Epidermal melanocyte (primary cell): ENCODE measurements around the gene KCNK6.
"Not testable (repeated sequence)": the region's sequence is repeated elsewhere in the genome, so short reads cannot be mapped to it uniquely, and the experiment has no call there.

Experiments
- DNase-seq: peaks from one replicate; pipeline ENCODE4 v3.0.0; 2011; ENCODE audit warnings: low spot score; ENCODE audit not compliant: insufficient read length

The KCNK6 gene

DNA sequence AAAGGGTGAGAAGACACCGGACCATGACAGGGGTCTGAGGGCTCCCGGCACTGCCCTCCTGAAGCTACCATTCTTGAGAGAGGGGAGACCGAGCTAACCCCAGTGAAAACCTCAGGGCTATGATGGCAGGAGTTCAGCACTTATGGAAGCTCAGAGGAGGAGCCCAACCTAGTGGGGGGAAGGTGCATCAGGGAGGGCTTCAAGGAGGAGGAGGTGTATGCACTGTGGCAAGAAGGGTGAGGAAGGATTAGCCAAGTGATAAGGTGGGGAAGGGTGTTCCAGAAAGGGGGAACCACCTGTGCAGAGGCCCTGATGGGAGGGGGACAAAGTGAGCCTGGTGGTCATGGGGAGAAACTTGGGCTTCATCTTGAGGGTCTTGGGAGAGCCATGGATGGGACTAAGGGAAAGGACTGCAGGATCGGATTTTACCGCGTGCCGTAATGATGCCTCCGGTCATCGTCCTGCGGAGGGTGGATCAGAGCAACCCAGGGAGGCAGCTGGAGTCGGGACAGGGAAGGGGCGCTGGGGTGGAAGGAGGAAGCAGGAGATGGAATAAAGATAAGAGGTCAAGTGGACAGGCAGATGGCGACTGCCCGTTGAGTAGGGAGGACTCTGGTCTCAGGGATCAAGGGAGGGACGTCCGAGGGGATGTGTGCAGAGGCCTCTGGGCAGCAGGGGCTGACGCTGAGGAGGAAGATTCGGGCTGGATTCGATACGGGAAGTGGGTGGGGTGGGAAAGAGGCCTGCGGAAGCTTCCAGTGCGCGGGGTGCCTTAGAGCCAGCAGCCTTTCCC, 41.4 kb downstream of the KCNK6 start:
- no peak for DNase-seq

DNA sequence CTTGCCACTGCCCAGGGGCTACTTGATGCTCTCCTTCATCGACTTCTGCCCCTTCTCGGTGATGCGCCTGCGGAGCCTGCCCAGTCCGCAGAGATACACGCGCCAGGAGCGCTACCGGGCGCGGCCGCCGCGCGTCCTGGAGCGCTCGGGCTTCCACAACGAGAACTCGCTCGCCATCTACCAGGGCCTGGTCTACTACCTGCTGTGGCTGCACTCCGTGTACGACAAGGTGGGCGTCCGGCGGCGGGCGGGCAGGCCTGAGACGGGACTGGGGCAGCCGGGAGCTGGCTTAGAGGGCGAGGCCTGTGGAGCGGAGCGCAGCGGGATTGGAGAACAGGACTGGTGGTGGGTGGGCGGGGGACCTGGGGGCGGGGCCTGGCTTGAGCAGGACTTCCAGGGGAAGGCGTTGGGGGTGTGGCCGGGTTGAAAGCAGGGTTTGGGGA, 42.0 kb downstream of the KCNK6 start:
- DNase-seq: no peak

DNA sequence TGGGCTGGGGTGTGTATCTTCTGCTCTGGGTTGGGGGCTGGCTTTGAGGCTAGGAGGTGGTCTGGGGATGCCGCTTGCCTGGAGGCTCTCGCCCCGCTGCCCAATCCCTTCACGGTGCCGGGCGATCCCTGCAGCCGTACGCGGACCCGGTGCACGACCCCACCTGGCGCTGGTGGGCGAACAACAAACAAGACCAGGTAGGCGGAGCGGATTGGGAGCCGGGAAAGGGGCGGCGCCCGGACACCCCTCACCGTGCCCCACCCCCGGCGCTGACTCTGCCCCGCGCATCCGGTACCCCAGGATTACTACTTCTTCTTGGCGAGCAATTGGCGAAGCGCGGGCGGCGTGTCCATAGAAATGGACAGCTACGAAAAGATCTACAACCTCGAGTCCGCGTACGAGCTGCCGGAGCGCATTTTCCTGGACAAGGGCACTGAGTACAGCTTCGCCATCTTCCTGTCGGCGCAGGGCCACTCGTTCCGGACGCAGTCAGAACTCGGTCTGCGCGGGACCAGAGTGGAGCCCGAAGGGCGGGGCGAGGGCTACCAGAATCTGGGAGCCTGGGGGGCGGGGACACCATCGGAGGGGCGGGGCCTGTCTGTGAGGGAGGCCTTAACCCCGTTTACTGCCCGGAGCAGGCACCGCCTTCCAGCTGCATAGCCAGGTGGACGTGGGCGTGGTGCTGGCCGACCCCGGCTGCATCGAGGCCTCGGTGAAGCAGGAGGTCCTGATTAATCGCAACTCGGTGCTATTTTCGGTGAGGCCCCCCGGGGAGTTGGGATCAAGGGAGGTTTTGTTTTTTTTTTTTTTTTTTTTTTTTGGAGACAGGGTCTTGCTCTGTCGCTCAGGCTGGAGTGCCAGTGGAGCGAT, 42.7 kb downstream of the KCNK6 start:
- DNase-seq: peak; percentile 54

DNA sequence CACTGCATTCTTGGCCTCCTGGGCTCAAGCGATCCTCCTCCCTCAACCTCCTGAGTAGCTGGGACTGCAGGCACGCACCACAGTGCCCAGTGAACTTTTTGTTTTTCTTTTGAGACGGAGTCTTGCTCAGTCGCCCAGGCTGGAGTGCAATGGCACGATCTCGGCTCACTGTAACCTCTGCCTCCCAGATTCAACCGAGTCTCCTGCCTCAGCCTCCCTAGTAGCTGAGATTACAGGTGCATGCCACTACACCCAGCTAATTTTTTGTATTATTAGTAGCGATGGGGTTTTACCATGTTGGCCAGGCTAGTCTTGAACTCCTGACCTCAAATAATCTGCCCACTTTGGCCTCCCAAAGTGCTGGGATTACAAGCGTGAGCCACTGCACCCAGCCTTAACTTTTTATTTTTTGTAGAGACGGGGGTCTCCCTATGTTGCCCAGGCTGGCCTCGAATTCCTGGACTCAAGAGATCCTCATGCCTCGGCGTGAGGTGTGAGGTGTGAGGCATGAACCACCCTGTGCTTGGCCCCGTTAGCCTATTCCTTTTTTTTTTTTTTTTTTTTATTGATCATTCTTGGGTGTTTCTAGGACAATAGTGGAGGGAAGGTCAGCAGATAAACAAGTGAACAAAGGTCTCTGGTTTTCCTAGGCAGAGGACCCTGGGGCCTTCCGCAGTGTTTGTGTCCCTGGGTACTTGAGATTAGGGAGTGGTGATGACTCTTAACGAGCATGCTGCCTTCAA, 43.5 kb downstream of the KCNK6 start:
- DNase-seq: not testable (repeated sequence)

DNA sequence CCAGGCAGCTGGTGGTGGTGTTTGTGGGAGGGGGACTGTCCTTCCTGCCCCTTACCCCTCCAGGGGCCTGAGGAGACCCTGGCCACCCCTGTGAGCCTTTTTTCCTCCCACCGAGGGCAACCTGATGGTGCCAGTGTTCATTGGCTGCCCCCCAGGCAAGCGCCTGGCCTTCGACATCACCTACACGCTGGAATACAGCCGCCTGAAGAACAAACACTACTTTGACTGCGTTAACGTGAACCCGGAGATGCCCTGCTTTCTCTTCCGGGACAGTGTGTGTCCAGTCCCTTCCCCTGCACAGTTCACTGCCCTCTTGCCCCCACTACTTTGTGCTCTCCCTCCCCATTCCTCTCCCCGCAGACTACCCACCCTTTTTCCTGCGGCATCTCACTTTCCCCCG, 47.4 kb downstream of the KCNK6 start:
- no peak for DNase-seq

DNA sequence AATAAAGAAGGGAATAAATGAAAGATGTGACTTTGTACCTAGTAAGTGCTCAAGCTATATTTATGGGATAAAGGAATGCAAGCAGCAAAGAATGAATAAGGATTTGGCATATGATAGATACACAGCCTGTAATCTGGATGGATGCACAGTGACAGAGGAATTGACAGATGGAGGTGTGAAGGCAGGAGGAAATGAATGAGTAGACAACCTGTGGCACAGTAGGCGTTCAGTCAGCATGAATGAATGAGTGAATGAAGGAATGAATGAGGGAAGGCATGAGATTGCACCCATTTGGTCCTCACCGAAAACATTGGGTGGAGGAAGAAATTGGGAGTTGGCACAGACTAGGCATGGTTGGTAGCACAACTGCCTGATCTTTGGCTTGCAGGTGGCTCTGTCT, 49.9 kb downstream of the KCNK6 start:
- DNase-seq: no peak

DNA sequence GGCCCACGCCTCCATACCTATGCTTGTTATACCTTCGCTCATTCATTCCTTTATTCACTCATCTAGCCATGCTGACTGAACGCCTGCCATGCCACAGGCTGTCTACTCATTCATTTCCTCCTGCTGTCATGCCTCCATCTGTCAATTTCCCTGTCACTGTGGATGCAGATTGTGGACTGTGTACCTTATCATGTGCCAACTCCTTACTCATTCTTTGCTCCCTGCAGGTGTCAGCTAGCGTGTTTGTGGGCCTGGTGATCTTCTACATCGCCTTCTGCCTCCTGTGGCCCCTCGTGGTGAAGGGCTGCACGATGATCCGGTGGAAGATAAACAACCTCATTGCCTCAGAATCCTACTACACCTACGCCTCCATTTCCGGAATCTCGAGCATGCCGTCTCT, 50.7 kb downstream of the KCNK6 start:
- no peak for DNase-seq

DNA sequence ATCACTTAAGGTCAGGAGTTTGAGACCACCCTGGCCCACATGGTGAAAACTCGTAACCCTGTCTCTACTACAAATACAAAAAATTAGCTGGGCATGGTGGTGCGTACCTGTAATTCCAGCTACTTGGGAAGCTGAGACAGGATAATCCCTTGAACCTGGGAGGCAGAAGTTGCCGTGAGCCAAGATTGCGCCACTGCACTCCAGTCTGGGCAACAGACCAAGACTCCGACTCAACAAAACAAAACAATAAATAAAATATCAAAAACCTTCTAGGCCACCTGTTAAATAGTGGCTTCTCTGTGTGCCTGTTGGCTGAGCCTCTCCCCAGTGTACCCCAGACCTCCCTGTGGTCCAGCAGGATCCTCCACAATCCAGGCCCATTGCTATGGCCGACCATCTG, 51.4 kb downstream of the KCNK6 start:
- DNase-seq: no peak

DNA sequence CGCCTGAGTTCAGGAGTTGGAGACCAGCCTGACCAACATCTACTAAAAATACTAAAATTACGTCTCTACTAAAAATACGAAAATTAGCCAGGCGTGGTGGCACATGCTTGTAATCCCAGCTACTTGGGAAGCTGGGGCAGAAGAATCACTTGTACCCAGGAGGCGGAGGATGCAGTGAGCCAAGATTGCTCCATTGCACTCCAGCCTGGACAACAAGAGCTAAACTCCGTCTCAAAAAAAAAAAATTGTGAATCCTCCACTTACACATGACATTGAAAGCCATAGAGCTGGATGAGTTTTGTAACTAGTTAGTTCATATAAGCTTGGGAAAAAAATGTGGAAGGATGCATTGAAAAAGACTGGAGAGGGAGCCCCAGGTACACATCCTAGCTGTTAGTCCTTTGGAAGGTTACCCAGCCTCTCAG, 54.3 kb downstream of the KCNK6 start:
- DNase-seq: no peak

DNA sequence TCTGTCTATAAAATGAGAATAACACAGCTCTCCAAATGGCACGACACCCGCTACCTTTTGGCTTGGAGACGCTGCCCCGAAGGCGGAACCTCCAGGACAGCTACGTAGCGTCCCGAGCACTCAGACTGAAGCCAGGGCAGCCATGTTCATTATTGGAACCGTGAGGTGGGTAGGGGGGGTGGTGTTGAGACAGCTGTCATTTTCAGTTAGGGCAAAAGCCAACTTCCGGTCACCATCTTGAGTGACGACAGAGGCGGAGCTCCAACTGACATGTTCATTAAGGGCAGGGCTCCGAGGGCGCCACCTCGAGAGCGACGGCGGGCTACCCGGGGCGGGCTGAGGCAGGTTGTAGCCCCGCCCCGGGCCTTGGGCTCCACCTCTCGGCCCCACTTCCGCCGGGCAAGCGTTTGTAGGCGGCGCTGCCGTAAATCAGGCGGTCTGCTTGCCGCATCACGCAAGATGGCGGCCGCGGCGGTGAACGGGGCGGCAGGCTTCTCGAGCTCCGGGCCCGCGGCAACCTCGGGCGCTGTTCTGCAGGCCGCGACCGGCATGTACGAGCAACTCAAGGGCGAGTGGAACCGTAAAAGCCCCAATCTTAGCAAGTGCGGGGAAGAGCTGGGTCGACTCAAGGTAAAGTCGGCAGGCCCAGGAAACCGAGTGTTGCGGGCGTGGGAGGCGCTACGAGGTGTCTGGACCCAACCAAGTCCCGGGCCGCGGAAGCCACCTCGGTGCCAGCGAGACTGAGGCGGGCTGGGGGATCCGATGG, 54.9 kb downstream of the KCNK6 start, which contains the start of gene PSMD8:
PSMD8 (plus strand) TSS at position 240 of the 766 bp plus-strand sequence; CDS start at position 271, 31 bp downstream.
- DNase-seq: peak; percentile 97

DNA sequence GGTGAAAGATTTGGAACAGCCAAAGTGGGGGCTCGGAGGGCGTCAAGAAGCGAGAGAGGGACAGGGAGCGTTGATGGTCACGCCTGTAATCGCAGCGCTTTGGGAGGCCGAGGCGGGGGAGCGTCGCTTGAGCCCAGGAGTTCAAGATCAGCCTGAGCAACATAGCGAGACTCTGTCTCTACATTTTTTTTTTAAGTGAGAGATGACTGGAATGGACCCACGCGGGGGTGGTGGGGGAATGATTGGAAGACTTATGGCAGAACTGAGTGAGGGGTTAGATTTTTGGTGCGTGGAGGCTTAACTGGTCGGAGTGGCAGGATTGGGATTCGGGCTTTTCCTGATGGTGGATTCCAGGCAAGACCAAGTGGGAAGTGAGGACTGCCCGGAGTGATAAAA, 55.5 kb downstream of the KCNK6 start:
- no peak for DNase-seq

DNA sequence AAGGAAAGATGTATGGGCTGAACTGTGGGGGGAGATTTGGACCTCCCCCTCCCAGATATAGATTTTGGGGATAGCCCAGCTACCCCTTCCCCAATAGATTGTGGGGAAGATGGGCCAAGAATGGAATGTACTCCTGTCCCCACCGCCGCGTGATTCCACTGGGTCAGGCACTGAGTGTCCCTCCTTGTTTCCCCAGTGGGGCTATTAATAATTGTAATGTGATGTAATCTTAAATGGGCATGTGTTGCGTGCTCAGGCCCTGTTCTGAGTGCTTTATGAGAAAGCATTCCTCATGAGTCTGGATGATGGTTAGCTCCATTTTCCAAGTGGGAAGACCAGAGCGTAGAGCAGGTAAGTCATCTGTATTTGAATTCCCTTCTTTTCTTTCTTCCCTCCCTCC, 56.1 kb downstream of the KCNK6 start:
- DNase-seq: peak; percentile 27

DNA sequence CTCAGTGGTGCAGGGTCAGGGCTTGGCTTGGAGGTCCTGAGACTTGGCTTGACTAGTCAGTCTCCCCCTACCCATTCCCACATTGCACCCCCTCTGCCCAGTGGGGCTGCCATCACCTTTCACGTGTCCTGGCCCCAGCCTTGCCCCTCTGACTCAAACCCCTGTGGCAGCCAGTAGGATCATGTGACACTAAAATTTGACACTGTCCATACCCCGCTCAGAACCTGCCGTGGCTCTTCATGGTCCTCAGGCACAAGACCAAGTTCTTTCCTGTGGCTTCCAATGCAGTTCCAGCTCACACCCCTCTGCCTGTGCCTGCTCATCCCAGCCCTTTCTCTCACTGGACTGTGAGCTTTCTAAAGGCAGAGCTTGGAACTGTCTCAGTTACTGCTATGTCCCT, 56.9 kb downstream of the KCNK6 start:
- no peak for DNase-seq

DNA sequence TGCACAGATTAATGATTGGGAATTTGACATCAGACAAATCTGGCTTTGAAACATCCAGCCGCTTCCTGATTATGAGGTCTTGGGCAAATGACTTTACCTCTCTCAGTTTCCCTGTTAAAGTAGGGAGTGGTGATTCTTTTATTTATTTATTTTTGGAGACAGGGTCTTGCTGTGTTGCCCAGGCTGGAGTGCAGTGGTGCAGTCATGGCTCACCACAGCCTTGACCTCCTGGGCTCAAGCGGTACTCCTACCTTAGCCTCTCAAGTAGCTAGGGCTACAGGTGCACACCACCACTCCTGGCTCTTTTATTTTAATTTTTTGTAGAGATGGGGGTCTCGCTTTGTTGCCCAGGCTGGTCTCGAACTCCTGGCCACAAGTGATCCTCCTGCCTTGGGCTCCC, 57.4 kb downstream of the KCNK6 start:
- no peak for DNase-seq

DNA sequence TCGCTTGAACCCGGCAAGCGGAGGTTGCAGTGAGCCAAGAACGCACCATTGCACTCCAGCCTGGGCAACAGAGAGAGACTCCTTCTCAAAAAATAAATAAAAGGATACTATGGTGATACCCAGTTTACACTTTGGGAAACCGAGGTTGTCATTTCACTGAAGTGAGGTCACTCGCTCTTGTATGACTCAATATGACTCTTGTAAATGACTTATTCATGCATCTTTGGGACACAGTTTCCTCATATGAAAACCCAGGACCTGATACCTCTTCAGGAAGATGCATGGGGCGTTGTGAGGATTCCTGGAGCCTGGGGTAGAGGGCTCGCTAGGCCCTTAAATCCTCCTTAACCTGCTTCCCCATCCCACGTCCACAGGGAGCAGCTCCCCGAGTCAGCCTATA, 59.2 kb downstream of the KCNK6 start:
- peak; percentile 3 for DNase-seq

DNA sequence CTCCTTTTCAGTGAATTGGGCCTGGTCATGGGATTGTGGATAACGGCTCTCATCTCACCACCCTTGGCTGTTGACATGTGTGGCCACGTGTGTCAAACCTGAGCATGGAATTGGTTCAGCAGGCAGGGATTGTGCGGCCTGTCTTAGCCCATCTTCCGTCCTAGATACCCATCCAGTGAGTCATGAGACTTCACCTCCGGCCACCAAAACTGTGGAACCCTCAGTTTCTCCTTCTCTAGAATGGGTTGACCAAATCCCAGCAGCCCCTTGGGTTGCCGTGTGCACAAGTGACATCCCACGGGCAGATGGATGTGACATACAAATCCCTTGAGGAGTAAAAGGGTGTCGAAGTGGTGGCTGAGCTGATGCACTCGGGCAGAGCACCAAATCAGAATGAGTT, 61.5 kb downstream of the KCNK6 start:
- no peak for DNase-seq
